Thyroid gland (tissue), 4 donors: Measurements from ENCODE around the gene MAGI3.

Source experiments
- POLR2A ChIP-seq, 2 donors: fragments of 450-650 bp; IDR thresholded peaks; one replicate each; pipeline ENCODE4 v1.6.1; 2017; ENCODE audit warnings: antibody characterized with exemption in 2 of 2, mild to moderate bottlenecking in 2 of 2, moderate library complexity in 1 of 2
- TF ChIP-seq, protein P1 (sequence below), 6 experiments: fragments of 200-600 bp in 3 of 6; fragments of 450-650 bp in 3 of 6; sonication (generic) in 3 of 6; IDR thresholded peaks; one replicate each; pipeline ENCODE4 v1.5.1; 2016 to 2019; ENCODE audit warnings: antibody characterized with exemption in 6 of 6, mild to moderate bottlenecking in 2 of 6, inconsistent platforms in 1 of 6, moderate library complexity in 1 of 6

GRCh38 chr1:113452921-113453770, 62.8 kb downstream of the MAGI3 start:
- TF ChIP-seq, protein P1, sequence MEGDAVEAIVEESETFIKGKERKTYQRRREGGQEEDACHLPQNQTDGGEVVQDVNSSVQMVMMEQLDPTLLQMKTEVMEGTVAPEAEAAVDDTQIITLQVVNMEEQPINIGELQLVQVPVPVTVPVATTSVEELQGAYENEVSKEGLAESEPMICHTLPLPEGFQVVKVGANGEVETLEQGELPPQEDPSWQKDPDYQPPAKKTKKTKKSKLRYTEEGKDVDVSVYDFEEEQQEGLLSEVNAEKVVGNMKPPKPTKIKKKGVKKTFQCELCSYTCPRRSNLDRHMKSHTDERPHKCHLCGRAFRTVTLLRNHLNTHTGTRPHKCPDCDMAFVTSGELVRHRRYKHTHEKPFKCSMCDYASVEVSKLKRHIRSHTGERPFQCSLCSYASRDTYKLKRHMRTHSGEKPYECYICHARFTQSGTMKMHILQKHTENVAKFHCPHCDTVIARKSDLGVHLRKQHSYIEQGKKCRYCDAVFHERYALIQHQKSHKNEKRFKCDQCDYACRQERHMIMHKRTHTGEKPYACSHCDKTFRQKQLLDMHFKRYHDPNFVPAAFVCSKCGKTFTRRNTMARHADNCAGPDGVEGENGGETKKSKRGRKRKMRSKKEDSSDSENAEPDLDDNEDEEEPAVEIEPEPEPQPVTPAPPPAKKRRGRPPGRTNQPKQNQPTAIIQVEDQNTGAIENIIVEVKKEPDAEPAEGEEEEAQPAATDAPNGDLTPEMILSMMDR (IDR thresholded peaks at IDR 0.05): peak in 3 of 6 experiments; percentile 30 to 37 (median 33)
- no peak for TF ChIP-seq POLR2A (IDR thresholded peaks at IDR 0.05)
